A673 (cell line): ENCODE data around the gene MICALL1. TPM values are rescaled to one million over a fixed set of nuclear protein-coding genes. Genes with fewer than 3 reads are reported as not detected.

Experiments used
- BruUV-seq: library from RNA; stranded (reverse); fragments of 400-500 nt; replicated peaks from 2 replicates; lab custom pipeline; 2021; lab: Mats Ljungman, UMichigan
- CTCF ChIA-PET: fragments of 300-600 bp; sonication (Branson Sonifier 250); formaldehyde crosslinking; loops from one replicate; lab custom pipeline; 2022; ENCODE audit warnings: antibody characterized with exemption; lab: Charles Lee
- POLR2A ChIA-PET: fragments of 300-600 bp; sonication (Branson Sonifier 250); formaldehyde crosslinking; loops from one replicate; lab custom pipeline; 2022; ENCODE audit warnings: antibody characterized with exemption; ENCODE audit not compliant: low non-redundant PET; lab: Charles Lee
- DNase-seq: peaks from one replicate; pipeline ENCODE4 v3.0.0-alpha.2; 2015; ENCODE audit warnings: low spot score
- H3K27ac ChIP-seq: fragments of 200-600 bp; sonication (generic); 2 replicates; pipeline ENCODE4 v1.5.1; 2016; ENCODE audit warnings: mixed run types, low read depth, mild to moderate bottlenecking, mixed read lengths, antibody characterized with exemption, low read length; ENCODE audit not compliant: poor library complexity, severe bottlenecking
- H3K27me3 ChIP-seq: fragments of 200-600 bp; sonication (generic); replicated peaks from 2 replicates; pipeline ENCODE4 v1.6.1; 2017; ENCODE audit warnings: mixed run types, low read depth, mild to moderate bottlenecking, mixed read lengths, antibody characterized with exemption, low read length; ENCODE audit not compliant: insufficient read depth, poor library complexity
- H3K36me3 ChIP-seq: fragments of 200-600 bp; sonication (generic); 2 replicates; pipeline ENCODE4 v1.6.1; 2016; ENCODE audit warnings: mixed run types, mild to moderate bottlenecking, mixed read lengths, antibody characterized with exemption, low read length; ENCODE audit not compliant: insufficient read depth, poor library complexity, severe bottlenecking
- H3K4me1 ChIP-seq: fragments of 200-600 bp; sonication (generic); 2 replicates; pipeline ENCODE4 v1.6.1; 2017; ENCODE audit warnings: mixed run types, mild to moderate bottlenecking, mixed read lengths, antibody characterized with exemption, low read length; ENCODE audit not compliant: insufficient read depth, poor library complexity, severe bottlenecking
- H3K4me3 ChIP-seq: fragments of 200-600 bp; sonication (generic); 2 replicates; pipeline ENCODE4 v1.5.1; 2016; ENCODE audit warnings: low read depth, mixed run types, mild to moderate bottlenecking, mixed read lengths, low read length; ENCODE audit not compliant: poor library complexity, severe bottlenecking
- H3K9me3 ChIP-seq: fragments of 200-600 bp; sonication (generic); 2 replicates; pipeline ENCODE4 v1.6.1; 2016; ENCODE audit warnings: mixed run types, low read depth, mild to moderate bottlenecking, mixed read lengths, antibody characterized with exemption, low read length; ENCODE audit not compliant: poor library complexity, severe bottlenecking
- CTCF ChIP-seq: fragments of 300-800, 200-600 bp; sonication (generic); conservative IDR thresholded peaks from 2 replicates; pipeline ENCODE4 v1.5.1; 2017; ENCODE audit warnings: low read depth, mild to moderate bottlenecking, antibody characterized with exemption, low read length, moderate library complexity, mixed read lengths
- EZH2 ChIP-seq: fragments of 200-600 bp; sonication (generic); IDR thresholded peaks from 2 replicates; pipeline ENCODE4 v1.6.1; 2017; ENCODE audit warnings: borderline replicate concordance, low read depth, mild to moderate bottlenecking, mixed read lengths, antibody characterized with exemption, low read length; ENCODE audit not compliant: poor library complexity, severe bottlenecking
- intact Hi-C: fragments of 100-400 bp; cut with micrococcal nuclease; formaldehyde crosslinking; loops from one replicate; pipeline ENCODE4 v1.10.0; 2022; ENCODE audit not compliant: unreplicated experiment
- total RNA-seq: library from RNA; stranded (reverse); gene quantifications from 2 replicates; pipeline ENCODE4 v1.2.3, GENCODE V29; 2021

Gene MICALL1
- total RNA-seq, 1 experiment from 2014 or later = 33.0 TPM

- H3K27me3 ChIP-seq = no peaks in the 10 kb centered on the region
- intact Hi-C loops = no loop called here
- POLR2A ChIA-PET = no interaction called here
- no peaks in the 10 kb centered on the region for H3K36me3 ChIP-seq
- DNase-seq = no peak
- H3K27ac ChIP-seq = no peak overlapping the region
- peaks cover 9% of the 10 kb centered on the region for H3K4me1 ChIP-seq
- H3K9me3 ChIP-seq = no peaks in the 10 kb centered on the region
- CTCF ChIA-PET = no interaction called here
- no peak overlapping the region for H3K4me3 ChIP-seq
- TF ChIP-seq CTCF = no peak
- TF ChIP-seq EZH2 = no peak
- no TSS peak for BruUV-seq
These were observed 70.5 kb downstream of the MICALL1 start for GRCh38 chr22:37976547-37976946.

GRCh38 chr22:37979782-37980181 lies 73.7 kb downstream of the MICALL1 start:
- no peaks in the 10 kb centered on the region for H3K36me3 ChIP-seq
- no TSS peak for BruUV-seq
- POLR2A ChIA-PET = no interaction called here
- CTCF ChIA-PET = no interaction called here
- no peak overlapping the region for H3K4me3 ChIP-seq
- TF ChIP-seq EZH2 (no peak), CTCF (no peak)
- H3K4me1 ChIP-seq = no peaks in the 10 kb centered on the region
- H3K27ac ChIP-seq = no peak overlapping the region
- DNase-seq = no peak
- no peaks in the 10 kb centered on the region for H3K9me3 ChIP-seq
- no peaks in the 10 kb centered on the region for H3K27me3 ChIP-seq
- intact Hi-C loops = no loop called here

- Histone ChIP-seq H3K4me1 (no peaks in the 10 kb centered on the region), H3K4me3 (no peak overlapping the region), H3K36me3 (no peaks in the 10 kb centered on the region), H3K27me3 (no peaks in the 10 kb centered on the region), H3K9me3 (no peaks in the 10 kb centered on the region), H3K27ac (no peak overlapping the region)
- no peak for TF ChIP-seq EZH2
- no peak for TF ChIP-seq CTCF
- intact Hi-C loops = no loop called here
- CTCF ChIA-PET = no interaction called here
- no peak for DNase-seq
- POLR2A ChIA-PET = no interaction called here
- BruUV-seq = no TSS peak
These were observed 75.3 kb downstream of the MICALL1 start for GRCh38 chr22:37981282-37982011.
